Measurements from ENCODE around the gene SMPDL3A. TPM values are rescaled to one million over a fixed set of nuclear protein-coding genes. Genes with fewer than 3 reads are reported as not detected.

SMPDL3A gene
- total RNA-seq, 4 donors from 2014 or later: 12.6 to 23.8 (median 14.4) TPM

GRCh38 chr6:122775975-122776374, 13.1 kb upstream of the SMPDL3A start:
- no peak for DNase-seq
- TF ChIP-seq, protein P1, sequence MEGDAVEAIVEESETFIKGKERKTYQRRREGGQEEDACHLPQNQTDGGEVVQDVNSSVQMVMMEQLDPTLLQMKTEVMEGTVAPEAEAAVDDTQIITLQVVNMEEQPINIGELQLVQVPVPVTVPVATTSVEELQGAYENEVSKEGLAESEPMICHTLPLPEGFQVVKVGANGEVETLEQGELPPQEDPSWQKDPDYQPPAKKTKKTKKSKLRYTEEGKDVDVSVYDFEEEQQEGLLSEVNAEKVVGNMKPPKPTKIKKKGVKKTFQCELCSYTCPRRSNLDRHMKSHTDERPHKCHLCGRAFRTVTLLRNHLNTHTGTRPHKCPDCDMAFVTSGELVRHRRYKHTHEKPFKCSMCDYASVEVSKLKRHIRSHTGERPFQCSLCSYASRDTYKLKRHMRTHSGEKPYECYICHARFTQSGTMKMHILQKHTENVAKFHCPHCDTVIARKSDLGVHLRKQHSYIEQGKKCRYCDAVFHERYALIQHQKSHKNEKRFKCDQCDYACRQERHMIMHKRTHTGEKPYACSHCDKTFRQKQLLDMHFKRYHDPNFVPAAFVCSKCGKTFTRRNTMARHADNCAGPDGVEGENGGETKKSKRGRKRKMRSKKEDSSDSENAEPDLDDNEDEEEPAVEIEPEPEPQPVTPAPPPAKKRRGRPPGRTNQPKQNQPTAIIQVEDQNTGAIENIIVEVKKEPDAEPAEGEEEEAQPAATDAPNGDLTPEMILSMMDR (IDR thresholded peaks at IDR 0.05): no peak
- no peak overlapping the region for H3K27ac ChIP-seq
- H3K4me1 ChIP-seq: no peaks in the 10 kb centered on the region
- H3K27me3 ChIP-seq: no peaks in the 10 kb centered on the region
- H3K9me3 ChIP-seq: no peaks in the 10 kb centered on the region
- H3K4me3 ChIP-seq (replicated peaks in 1 of 3): no peak overlapping the region
- no peaks in the 10 kb centered on the region for H3K36me3 ChIP-seq
- intact Hi-C loops (cut with DNase I): no loop called here

- Histone ChIP-seq H3K4me1 (no peaks in the 10 kb centered on the region), H3K36me3 (no peaks in the 10 kb centered on the region), H3K27me3 (no peaks in the 10 kb centered on the region), H3K4me3 (replicated peaks in 1 of 3) (no peak overlapping the region), H3K27ac (no peak overlapping the region), H3K9me3 (no peaks in the 10 kb centered on the region)
- WGBS, 2 donors: 90 to 92% methylated on average over 5 of the region's 5 CpGs
- DNase-seq: no peak
- intact Hi-C loops (cut with DNase I): no loop called here
- no peak for TF ChIP-seq POLR2A (IDR thresholded peaks at IDR 0.05)
- TF ChIP-seq, protein P1 (IDR thresholded peaks at IDR 0.05): no peak
Observed at GRCh38 chr6:122778302-122778701, 10.8 kb upstream of the SMPDL3A start.

- WGBS, 2 donors: 46 to 49% methylated on average over 13 of the region's 13 CpGs
- intact Hi-C loops (cut with DNase I): no loop called here
- Histone ChIP-seq H3K4me3 (replicated peaks in 1 of 3) (no peak overlapping the region), H3K27ac (no peak overlapping the region), H3K4me1 (no peaks in the 10 kb centered on the region), H3K9me3 (no peaks in the 10 kb centered on the region), H3K27me3 (no peaks in the 10 kb centered on the region), H3K36me3 (no peaks in the 10 kb centered on the region)
- peak in 1 of 2 donors; percentile 21 for DNase-seq
- no peak for TF ChIP-seq POLR2A (IDR thresholded peaks at IDR 0.05)
- TF ChIP-seq, protein P1 (IDR thresholded peaks at IDR 0.05): no peak
Observed at GRCh38 chr6:122778985-122779661, 9.9 kb upstream of the SMPDL3A start.

- H3K9me3 ChIP-seq: no peaks in the 10 kb centered on the region
- DNase-seq: no peak
- TF ChIP-seq, protein P1 (IDR thresholded peaks at IDR 0.05): no peak
- no peak for TF ChIP-seq POLR2A (IDR thresholded peaks at IDR 0.05)
- no peaks in the 10 kb centered on the region for H3K4me1 ChIP-seq
- H3K4me3 ChIP-seq (replicated peaks in 1 of 3): no peak within 1 kb of the TSS
- WGBS, 2 donors: 58 to 59% methylated on average over 3 of the region's 3 CpGs
- no peaks in the 10 kb centered on the region for H3K27me3 ChIP-seq
- H3K36me3 ChIP-seq: no peaks in the 10 kb centered on the region
- no peak within 1 kb of the TSS for H3K27ac ChIP-seq
- intact Hi-C loops (cut with DNase I): no loop called here
Observed at GRCh38 chr6:122779667-122780066, 9.4 kb upstream of the SMPDL3A start, which contains the start of gene FABP7. Gene FABP7 (plus strand): TSS chr6:122779716. CDS start chr6:122779795, 79 bp downstream.

GRCh38 chr6:122780114-122780513, 8.9 kb upstream of the SMPDL3A start:
- Histone ChIP-seq H3K4me3 (replicated peaks in 1 of 3) (no peak overlapping the region), H3K36me3 (no peaks in the 10 kb centered on the region), H3K4me1 (no peaks in the 10 kb centered on the region), H3K27me3 (no peaks in the 10 kb centered on the region), H3K9me3 (no peaks in the 10 kb centered on the region), H3K27ac (no peak overlapping the region)
- DNase-seq: no peak
- TF ChIP-seq, protein P1 (IDR thresholded peaks at IDR 0.05): no peak
- no peak for TF ChIP-seq POLR2A (IDR thresholded peaks at IDR 0.05)
- 42 to 52% methylated on average over 5 of the region's 5 CpGs for WGBS, 2 donors
- intact Hi-C loops (cut with DNase I): no loop called here

Measured in thyroid gland (tissue), 4 donors.